ENCODE measurements around the gene EIF1B. TPM values are rescaled to one million over a fixed set of nuclear protein-coding genes. Genes with fewer than 3 reads are reported as not detected.

The EIF1B gene
- total RNA-seq, 4 donors from 2014 or later, result 5.2 to 90.2 (median 25.2) TPM

GRCh38 chr3:40324621-40325020 lies 15.1 kb downstream of the EIF1B start:
- in situ Hi-C loops (cut with MboI; ENCODE audit: low pct_ligation_motif_present in 1 of 4, low pct_unique_long_range_greater_than_20kb in 1 of 4, low sequenced_read_pairs in 3 of 4) (loop anchor here (10.0 to 25.0 kb wide), 5 partner anchors 130 to 1563 kb away; partner anchors contain the start of gene RPSA (in 1 of the 4)), intact Hi-C loops (cut with DNase I; ENCODE audit: low total_unique reads) (no loop called here)
- no peaks in the 10 kb centered on the region for H3K27me3 ChIP-seq
- no peaks in the 10 kb centered on the region for H3K4me1 ChIP-seq
- 60 to 72% methylated on average over 4 of the region's 4 CpGs for WGBS, 2 donors (ENCODE audit: low coverage in 1 of 2)
- H3K4me3 ChIP-seq, result no peak overlapping the region
- no peak for DNase-seq
- H3K9me3 ChIP-seq, result no peaks in the 10 kb centered on the region
- TF ChIP-seq POLR2A (IDR thresholded peaks at IDR 0.05) (no peak), POLR2AphosphoS5 (IDR thresholded peaks at IDR 0.05) (no peak), CTCF (IDR thresholded peaks at IDR 0.05) (no peak), EP300 (IDR thresholded peaks at IDR 0.05; ENCODE audit: low read depth) (no peak)
- H3K36me3 ChIP-seq, result no peaks in the 10 kb centered on the region
- H3K27ac ChIP-seq, result no peak overlapping the region

- Histone ChIP-seq H3K9me3 (no peaks in the 10 kb centered on the region), H3K27me3 (no peaks in the 10 kb centered on the region), H3K4me3 (no peak overlapping the region), H3K4me1 (no peaks in the 10 kb centered on the region), H3K36me3 (no peaks in the 10 kb centered on the region), H3K27ac (no peak overlapping the region)
- no peak for DNase-seq
- intact Hi-C loops (cut with DNase I; ENCODE audit: low total_unique reads), result no loop called here
- TF ChIP-seq CTCF (IDR thresholded peaks at IDR 0.05) (no peak), POLR2A (IDR thresholded peaks at IDR 0.05) (no peak), EP300 (IDR thresholded peaks at IDR 0.05; ENCODE audit: low read depth) (no peak)
- in situ Hi-C loops (cut with MboI; ENCODE audit: low pct_ligation_motif_present in 1 of 4, low pct_unique_long_range_greater_than_20kb in 1 of 4, low sequenced_read_pairs in 3 of 4), result loop anchor here (10.0 to 25.0 kb wide), 4 partner anchors 131 to 1562 kb away; no protein-coding TSS in a partner anchor
Measured at GRCh38 chr3:40325465-40325864, 16.0 kb downstream of the EIF1B start.

GRCh38 chr3:40328374-40328773 lies 18.9 kb downstream of the EIF1B start:
- H3K4me1 ChIP-seq, result no peaks in the 10 kb centered on the region
- 74% methylated on average over 5 of the region's 5 CpGs; no CpG with 5 or more reads in 1 of the 2 donors for WGBS, 2 donors (ENCODE audit: low coverage in 1 of 2)
- no peak for DNase-seq
- H3K27ac ChIP-seq, result no peak overlapping the region
- no peaks in the 10 kb centered on the region for H3K9me3 ChIP-seq
- intact Hi-C loops (cut with DNase I; ENCODE audit: low total_unique reads) (no loop called here), in situ Hi-C loops (cut with MboI; ENCODE audit: low pct_ligation_motif_present in 1 of 4, low pct_unique_long_range_greater_than_20kb in 1 of 4, low sequenced_read_pairs in 3 of 4) (loop anchor here (10.0 to 25.0 kb wide), 4 partner anchors 134 to 1559 kb away; no protein-coding TSS in a partner anchor)
- H3K36me3 ChIP-seq, result no peaks in the 10 kb centered on the region
- no peaks in the 10 kb centered on the region for H3K27me3 ChIP-seq
- no peak overlapping the region for H3K4me3 ChIP-seq
- TF ChIP-seq POLR2AphosphoS5 (IDR thresholded peaks at IDR 0.05) (no peak), POLR2A (IDR thresholded peaks at IDR 0.05) (no peak), CTCF (IDR thresholded peaks at IDR 0.05) (no peak), EP300 (IDR thresholded peaks at IDR 0.05; ENCODE audit: low read depth) (no peak)

- 83 to 100% methylated on average over 2 to 4 of the region's 4 CpGs for WGBS, 2 donors (ENCODE audit: low coverage in 1 of 2)
- DNase-seq, result no peak
Measured at GRCh38 chr3:40329071-40329470, 19.6 kb downstream of the EIF1B start.

More at GRCh38 chr3:40329071-40329470, 19.6 kb downstream of the EIF1B start:
- intact Hi-C loops (cut with DNase I; ENCODE audit: low total_unique reads), result no loop called here
- Histone ChIP-seq H3K4me3 (no peak overlapping the region), H3K27ac (no peak overlapping the region), H3K9me3 (no peaks in the 10 kb centered on the region), H3K27me3 (no peaks in the 10 kb centered on the region), H3K4me1 (no peaks in the 10 kb centered on the region), H3K36me3 (no peaks in the 10 kb centered on the region)
- TF ChIP-seq CTCF (IDR thresholded peaks at IDR 0.05) (no peak), EP300 (IDR thresholded peaks at IDR 0.05; ENCODE audit: low read depth) (no peak), POLR2A (IDR thresholded peaks at IDR 0.05) (no peak), POLR2AphosphoS5 (IDR thresholded peaks at IDR 0.05) (no peak)
- in situ Hi-C loops (cut with MboI; ENCODE audit: low pct_ligation_motif_present in 1 of 4, low pct_unique_long_range_greater_than_20kb in 1 of 4, low sequenced_read_pairs in 3 of 4), result loop anchor here (10.0 to 25.0 kb wide), 4 partner anchors 134 to 1558 kb away; no protein-coding TSS in a partner anchor

Data from transverse colon (tissue), 4 donors.